Heart left ventricle (tissue), 13 donors: Measurements from ENCODE around the gene DNM3.

Experiments
- POLR2A ChIP-seq, 2 donors: fragments of 450-650 bp; IDR thresholded peaks; one replicate each; pipeline ENCODE4 v1.6.1; 2017; ENCODE audit warnings: antibody characterized with exemption in 2 of 2, mild to moderate bottlenecking in 2 of 2, moderate library complexity in 2 of 2
- TF ChIP-seq, protein P1 (sequence below), 12 donors: fragments of 200-600 bp; sonication (generic) in 4 of 12; IDR thresholded peaks; one replicate each; pipeline versions ENCODE4 v1.5.0 to v1.8.0; 2018 to 2022; ENCODE audit warnings: antibody characterized with exemption in 12 of 12, mild to moderate bottlenecking in 5 of 12
- donor health status: ischemic (EF 13 %, LVEDD 7.1; RV severe dilation, severe dysfunction).
- donor health status: DM: no; HTN: yes; CAD: no.
- donor health status: DM: no; HTN: no; CAD: no.
- donor health status: ischemic (EF 25% LVEDD 6.9; RV normal size, moderate dysfunction).
- donor health status: ischemic (EF 25% LVEDD 5.7; RV mildly dilated, moderate dysfunction).
- donor health status: ischemic (EF 35%, LVEDD 5.7; RV mildly dilated, moderate dysfunction).
- donor health status: nonischemic (EF 11% LVEDD 7.7; RV severe dilation, severe dysfunction).
- donor health status: DM: yes; HTN: yes; CAD: no.
- donor health status: PGD.
- donor health status: ischemic (EF 29% LVEDD 5.4; RV normal size, mild dysfunction).
- donor health status: nonischemic (EF 23%, LVEDD 6.1; RV moderate dilation, normal function).

- TF ChIP-seq, protein P1, sequence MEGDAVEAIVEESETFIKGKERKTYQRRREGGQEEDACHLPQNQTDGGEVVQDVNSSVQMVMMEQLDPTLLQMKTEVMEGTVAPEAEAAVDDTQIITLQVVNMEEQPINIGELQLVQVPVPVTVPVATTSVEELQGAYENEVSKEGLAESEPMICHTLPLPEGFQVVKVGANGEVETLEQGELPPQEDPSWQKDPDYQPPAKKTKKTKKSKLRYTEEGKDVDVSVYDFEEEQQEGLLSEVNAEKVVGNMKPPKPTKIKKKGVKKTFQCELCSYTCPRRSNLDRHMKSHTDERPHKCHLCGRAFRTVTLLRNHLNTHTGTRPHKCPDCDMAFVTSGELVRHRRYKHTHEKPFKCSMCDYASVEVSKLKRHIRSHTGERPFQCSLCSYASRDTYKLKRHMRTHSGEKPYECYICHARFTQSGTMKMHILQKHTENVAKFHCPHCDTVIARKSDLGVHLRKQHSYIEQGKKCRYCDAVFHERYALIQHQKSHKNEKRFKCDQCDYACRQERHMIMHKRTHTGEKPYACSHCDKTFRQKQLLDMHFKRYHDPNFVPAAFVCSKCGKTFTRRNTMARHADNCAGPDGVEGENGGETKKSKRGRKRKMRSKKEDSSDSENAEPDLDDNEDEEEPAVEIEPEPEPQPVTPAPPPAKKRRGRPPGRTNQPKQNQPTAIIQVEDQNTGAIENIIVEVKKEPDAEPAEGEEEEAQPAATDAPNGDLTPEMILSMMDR (IDR thresholded peaks at IDR 0.05), result no peak
- TF ChIP-seq POLR2A (IDR thresholded peaks at IDR 0.05), result no peak
These were observed 59.9 kb downstream of the DNM3 start for GRCh38 chr1:171901245-171901644.
